LNCaP clone FGC (cell line): Measurements from ENCODE around the gene POU2AF2.

Source experiments
- DNase-seq: peaks from one replicate; pipeline ENCODE4 v3.0.0-alpha.2; 2011; ENCODE audit warnings: low read depth
- H3K4me3 ChIP-seq: 2 replicates; pipeline ENCODE4 v1.5.1; 2011; ENCODE audit warnings: mild to moderate bottlenecking, low read depth, low read length, control low read depth
- TF ChIP-seq, protein P1 (sequence below): IDR thresholded peaks from 2 replicates; pipeline ENCODE4 v1.5.1; 2012; ENCODE audit warnings: mild to moderate bottlenecking; ENCODE audit not compliant: control insufficient read depth, insufficient read depth; ENCODE audit errors: extremely low read depth

The POU2AF2 gene

GRCh38 chr11:111230122-111230465, 15.4 kb upstream of the POU2AF2 start:
- H3K4me3 ChIP-seq = no peak overlapping the region; the same call in 1 of the 2 replicates
- DNase-seq = no peak
- TF ChIP-seq, protein P1, sequence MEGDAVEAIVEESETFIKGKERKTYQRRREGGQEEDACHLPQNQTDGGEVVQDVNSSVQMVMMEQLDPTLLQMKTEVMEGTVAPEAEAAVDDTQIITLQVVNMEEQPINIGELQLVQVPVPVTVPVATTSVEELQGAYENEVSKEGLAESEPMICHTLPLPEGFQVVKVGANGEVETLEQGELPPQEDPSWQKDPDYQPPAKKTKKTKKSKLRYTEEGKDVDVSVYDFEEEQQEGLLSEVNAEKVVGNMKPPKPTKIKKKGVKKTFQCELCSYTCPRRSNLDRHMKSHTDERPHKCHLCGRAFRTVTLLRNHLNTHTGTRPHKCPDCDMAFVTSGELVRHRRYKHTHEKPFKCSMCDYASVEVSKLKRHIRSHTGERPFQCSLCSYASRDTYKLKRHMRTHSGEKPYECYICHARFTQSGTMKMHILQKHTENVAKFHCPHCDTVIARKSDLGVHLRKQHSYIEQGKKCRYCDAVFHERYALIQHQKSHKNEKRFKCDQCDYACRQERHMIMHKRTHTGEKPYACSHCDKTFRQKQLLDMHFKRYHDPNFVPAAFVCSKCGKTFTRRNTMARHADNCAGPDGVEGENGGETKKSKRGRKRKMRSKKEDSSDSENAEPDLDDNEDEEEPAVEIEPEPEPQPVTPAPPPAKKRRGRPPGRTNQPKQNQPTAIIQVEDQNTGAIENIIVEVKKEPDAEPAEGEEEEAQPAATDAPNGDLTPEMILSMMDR = no peak

DNA sequence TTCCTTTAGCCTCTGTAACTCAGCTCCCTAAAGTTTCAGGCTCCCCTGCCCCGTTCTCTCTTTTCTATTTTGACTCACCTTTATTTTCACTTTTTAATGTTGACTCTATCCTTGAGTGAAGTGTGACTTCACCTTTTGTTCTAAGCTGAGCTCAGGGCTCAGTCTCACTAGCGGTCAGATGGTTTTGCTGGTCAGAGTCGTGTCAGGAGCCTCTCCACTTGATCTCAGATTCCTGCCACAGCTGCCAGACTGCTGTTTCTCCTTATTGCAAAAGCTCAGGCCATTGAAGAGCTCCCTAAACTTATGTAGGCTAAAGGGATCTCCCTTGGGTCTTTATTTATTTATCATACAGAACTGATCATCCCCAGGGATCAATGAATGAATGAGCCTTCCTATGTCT, 13.7 kb upstream of the POU2AF2 start:
- H3K4me3 ChIP-seq = no peak overlapping the region
- no peak for DNase-seq
- TF ChIP-seq, protein P1 = no peak

DNA sequence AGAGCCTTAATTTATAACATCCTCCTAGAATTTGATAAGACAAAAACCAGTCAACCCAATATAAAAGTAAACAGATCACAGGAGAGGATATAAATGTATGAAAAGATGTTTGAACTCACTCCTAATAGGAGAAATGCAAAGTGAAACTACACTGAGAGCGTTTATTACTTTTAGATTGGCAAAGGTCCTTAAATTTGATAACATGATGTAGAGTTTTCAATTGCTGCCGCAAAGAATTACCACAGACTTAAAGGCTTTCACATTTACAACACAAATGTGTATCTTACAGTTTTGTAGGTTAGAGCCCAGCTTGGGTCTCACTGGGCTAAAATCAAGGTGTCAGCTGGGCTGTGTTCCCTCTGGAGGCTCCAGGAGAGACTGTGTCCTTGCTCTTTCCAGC, 9.1 kb upstream of the POU2AF2 start:
- no peak for DNase-seq
- TF ChIP-seq, protein P1 = no peak
- H3K4me3 ChIP-seq = no peak overlapping the region

- TF ChIP-seq, protein P1 = no peak
- DNase-seq = no peak
- no peak overlapping the region for H3K4me3 ChIP-seq
Observed at GRCh38 chr11:111237926-111238325, 7.6 kb upstream of the POU2AF2 start.

GRCh38 chr11:111246956-111247355, 1.4 kb downstream of the POU2AF2 start:
- TF ChIP-seq, protein P1 = no peak
- H3K4me3 ChIP-seq = no peak overlapping the region
- no peak for DNase-seq

GRCh38 chr11:111250936-111251335, 5.4 kb downstream of the POU2AF2 start:
- no peak overlapping the region for H3K4me3 ChIP-seq
- TF ChIP-seq, protein P1 = no peak
- no peak for DNase-seq

- H3K4me3 ChIP-seq = no peak overlapping the region
- DNase-seq = peak; percentile 36
- TF ChIP-seq, protein P1 = no peak
Observed at GRCh38 chr11:111253131-111253530, 7.6 kb downstream of the POU2AF2 start.
